Inflammatory macrophage (primary cell): ENCODE data around the gene AIFM3.
A peak's percentile ranks its signal among the peaks of the same experiment; 100 is the strongest.

ENCODE experiments used
- DNase-seq, 2 donors: peaks; one replicate each; pipeline ENCODE4 v3.0.0-alpha.2; 2020 to 2022

The AIFM3 gene

GRCh38 chr22:21009638-21010425, 42.8 kb downstream of the AIFM3 start:
- DNase-seq, result peak in 1 of 2 donors; percentile 27

GRCh38 chr22:21010426-21011113, 43.5 kb downstream of the AIFM3 start:
- no peak for DNase-seq

- no peak for DNase-seq
Observed at GRCh38 chr22:21012446-21013407, 45.7 kb downstream of the AIFM3 start.

GRCh38 chr22:21013657-21014201, 46.7 kb downstream of the AIFM3 start:
- no peak for DNase-seq

- DNase-seq, result peak; percentile 74 to 86
Observed at GRCh38 chr22:21014202-21014725, 47.2 kb downstream of the AIFM3 start.

GRCh38 chr22:21014726-21015465, 47.8 kb downstream of the AIFM3 start, which contains the start of gene P2RX6:
Gene P2RX6 (plus strand): TSS chr22:21015165. CDS start chr22:21015175, 10 bp downstream.
- peak; percentile 41 to 74 for DNase-seq

- no peak for DNase-seq
Observed at GRCh38 chr22:21015466-21016006, 48.5 kb downstream of the AIFM3 start.

GRCh38 chr22:21016644-21017420, 49.8 kb downstream of the AIFM3 start:
- DNase-seq, result no peak

GRCh38 chr22:21018314-21018713, 51.3 kb downstream of the AIFM3 start:
- DNase-seq, result no peak

GRCh38 chr22:21020802-21021429, 53.9 kb downstream of the AIFM3 start:
- no peak for DNase-seq

- no peak for DNase-seq
Observed at GRCh38 chr22:21022507-21022906, 55.5 kb downstream of the AIFM3 start.

GRCh38 chr22:21022955-21023614, 56.0 kb downstream of the AIFM3 start:
- no peak for DNase-seq

GRCh38 chr22:21025266-21025665, 58.2 kb downstream of the AIFM3 start:
- DNase-seq, result no peak

GRCh38 chr22:21025763-21026755, 59.0 kb downstream of the AIFM3 start:
- no peak for DNase-seq

GRCh38 chr22:21026783-21027692, 60.0 kb downstream of the AIFM3 start:
- DNase-seq, result no peak
